ENCODE measurements around the gene NABP1. TPM values are rescaled to one million over a fixed set of nuclear protein-coding genes. Genes with fewer than 3 reads are reported as not detected.

The NABP1 gene
- polyA plus RNA-seq, 1 donor from 2014 or later = 1.5 TPM

DNA sequence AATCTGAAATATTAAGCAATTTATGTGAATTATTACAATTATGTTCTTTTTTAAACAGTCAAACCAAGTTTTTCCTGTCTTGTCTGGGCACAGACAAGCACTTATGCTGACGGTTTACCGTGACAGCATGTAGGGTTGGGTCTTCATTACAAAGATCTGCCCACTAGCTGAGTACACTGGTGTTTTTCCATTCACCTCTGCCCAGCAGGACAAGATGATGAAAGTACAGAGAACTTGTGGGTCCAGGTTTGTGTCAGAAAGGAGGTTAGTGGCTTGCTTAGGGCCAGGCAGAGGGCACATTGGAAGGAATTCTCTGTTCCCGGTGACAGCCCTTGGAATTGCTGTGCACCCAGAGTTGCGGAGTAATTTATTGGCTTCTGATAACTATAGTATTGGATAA lies 14.0 kb downstream of the NABP1 start:
- H3K4me2 ChIP-seq (ENCODE audit: low read length) = no peak overlapping the region
- no peaks in the 10 kb centered on the region for H3K27me3 ChIP-seq (ENCODE audit: insufficient read depth, low read depth, low read length)
- no peaks in the 10 kb centered on the region for H3F3A ChIP-seq (ENCODE audit: insufficient read depth, low read length, poor library complexity, severe bottlenecking)

GRCh38 chr2:191692502-191693115 lies 14.7 kb downstream of the NABP1 start:
- no peak overlapping the region for H3K4me2 ChIP-seq (ENCODE audit: low read length)
- H3K27me3 ChIP-seq (ENCODE audit: insufficient read depth, low read depth, low read length) = no peaks in the 10 kb centered on the region
- no peaks in the 10 kb centered on the region for H3K9me3 ChIP-seq (ENCODE audit: low read length)
- H3K9ac ChIP-seq (ENCODE audit: low read length) = no peak overlapping the region
- TF ChIP-seq TAF1 (IDR thresholded peaks at IDR 0.05; ENCODE audit: low read depth) (no peak), REST (IDR thresholded peaks at IDR 0.05; ENCODE audit: borderline replicate concordance) (no peak), RAD21 (conservative IDR thresholded peaks at IDR 0.05) (no peak), POLR2AphosphoS5 (IDR thresholded peaks at IDR 0.05) (no peak), MXI1 (conservative IDR thresholded peaks at IDR 0.05; ENCODE audit: poor library complexity, severe bottlenecking) (no peak)
- TF ChIP-seq, protein P1, sequence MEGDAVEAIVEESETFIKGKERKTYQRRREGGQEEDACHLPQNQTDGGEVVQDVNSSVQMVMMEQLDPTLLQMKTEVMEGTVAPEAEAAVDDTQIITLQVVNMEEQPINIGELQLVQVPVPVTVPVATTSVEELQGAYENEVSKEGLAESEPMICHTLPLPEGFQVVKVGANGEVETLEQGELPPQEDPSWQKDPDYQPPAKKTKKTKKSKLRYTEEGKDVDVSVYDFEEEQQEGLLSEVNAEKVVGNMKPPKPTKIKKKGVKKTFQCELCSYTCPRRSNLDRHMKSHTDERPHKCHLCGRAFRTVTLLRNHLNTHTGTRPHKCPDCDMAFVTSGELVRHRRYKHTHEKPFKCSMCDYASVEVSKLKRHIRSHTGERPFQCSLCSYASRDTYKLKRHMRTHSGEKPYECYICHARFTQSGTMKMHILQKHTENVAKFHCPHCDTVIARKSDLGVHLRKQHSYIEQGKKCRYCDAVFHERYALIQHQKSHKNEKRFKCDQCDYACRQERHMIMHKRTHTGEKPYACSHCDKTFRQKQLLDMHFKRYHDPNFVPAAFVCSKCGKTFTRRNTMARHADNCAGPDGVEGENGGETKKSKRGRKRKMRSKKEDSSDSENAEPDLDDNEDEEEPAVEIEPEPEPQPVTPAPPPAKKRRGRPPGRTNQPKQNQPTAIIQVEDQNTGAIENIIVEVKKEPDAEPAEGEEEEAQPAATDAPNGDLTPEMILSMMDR (IDR thresholded peaks at IDR 0.05; ENCODE audit: poor library complexity, severe bottlenecking) = no peak
- H3K9me2 ChIP-seq (ENCODE audit: insufficient read depth, low read length) = no peaks in the 10 kb centered on the region
- H3K36me3 ChIP-seq (ENCODE audit: insufficient read depth, low read length) = no peaks in the 10 kb centered on the region
- no peak overlapping the region for H2AFZ ChIP-seq (ENCODE audit: low read depth, low read length)
- H3F3A ChIP-seq (ENCODE audit: insufficient read depth, low read length, poor library complexity, severe bottlenecking) = no peaks in the 10 kb centered on the region
- no peak overlapping the region for H3K4me3 ChIP-seq (ENCODE audit: low read length)
- no peaks in the 10 kb centered on the region for H4K20me1 ChIP-seq (ENCODE audit: insufficient read depth)
- no peaks in the 10 kb centered on the region for H3K79me2 ChIP-seq (replicated peaks; ENCODE audit: insufficient read depth, low read length)
- no peak overlapping the region for H3K27ac ChIP-seq (ENCODE audit: low read length)

More for the DNA sequence above, 14.0 kb downstream of the NABP1 start:
- no peak overlapping the region for H3K27ac ChIP-seq (ENCODE audit: low read length)
- H2AFZ ChIP-seq (ENCODE audit: low read depth, low read length) = no peak overlapping the region
- no peaks in the 10 kb centered on the region for H4K20me1 ChIP-seq (ENCODE audit: insufficient read depth)
- TF ChIP-seq MXI1 (conservative IDR thresholded peaks at IDR 0.05; ENCODE audit: poor library complexity, severe bottlenecking) (no peak), EP300 (conservative IDR thresholded peaks at IDR 0.05; ENCODE audit: poor library complexity, severe bottlenecking) (no peak), POLR2AphosphoS5 (IDR thresholded peaks at IDR 0.05) (no peak), TAF1 (IDR thresholded peaks at IDR 0.05; ENCODE audit: low read depth) (no peak), EZH2 (IDR thresholded peaks at IDR 0.05; ENCODE audit: borderline replicate concordance, insufficient read depth, low read length, poor library complexity, severe bottlenecking) (no peak), RAD21 (conservative IDR thresholded peaks at IDR 0.05) (no peak), REST (IDR thresholded peaks at IDR 0.05; ENCODE audit: borderline replicate concordance) (no peak), SMC3 (conservative IDR thresholded peaks at IDR 0.05; ENCODE audit: poor library complexity) (no peak)
- TF ChIP-seq, protein P1 (IDR thresholded peaks at IDR 0.05; ENCODE audit: poor library complexity, severe bottlenecking) = no peak
- no peaks in the 10 kb centered on the region for H3K79me2 ChIP-seq (replicated peaks; ENCODE audit: insufficient read depth, low read length)
- H3K4me3 ChIP-seq (ENCODE audit: low read length) = no peak overlapping the region
- H3K9me2 ChIP-seq (ENCODE audit: insufficient read depth, low read length) = no peaks in the 10 kb centered on the region
- H3K36me3 ChIP-seq (ENCODE audit: insufficient read depth, low read length) = no peaks in the 10 kb centered on the region
- H3K9ac ChIP-seq (ENCODE audit: low read length) = no peak overlapping the region
- no peaks in the 10 kb centered on the region for H3K9me3 ChIP-seq (ENCODE audit: low read length)

Data from neural cell (in vitro differentiated cells).